Lower leg skin (tissue), 3 donors: ENCODE results near the gene HIC2.

ENCODE experiments used
- POLR2A ChIP-seq, 2 donors: fragments of 450-650 bp; IDR thresholded peaks; one replicate each; pipeline ENCODE4 v1.6.1; 2016 to 2017; ENCODE audit warnings: antibody characterized with exemption in 2 of 2, mild to moderate bottlenecking in 1 of 2, moderate library complexity in 1 of 2
- TF ChIP-seq, protein P1 (sequence below), 3 donors: fragments of 450-650 bp; IDR thresholded peaks; one replicate each; pipeline ENCODE4 v1.5.1; 2016; ENCODE audit warnings: antibody characterized with exemption in 3 of 3, mild to moderate bottlenecking in 3 of 3, moderate library complexity in 2 of 3

DNA sequence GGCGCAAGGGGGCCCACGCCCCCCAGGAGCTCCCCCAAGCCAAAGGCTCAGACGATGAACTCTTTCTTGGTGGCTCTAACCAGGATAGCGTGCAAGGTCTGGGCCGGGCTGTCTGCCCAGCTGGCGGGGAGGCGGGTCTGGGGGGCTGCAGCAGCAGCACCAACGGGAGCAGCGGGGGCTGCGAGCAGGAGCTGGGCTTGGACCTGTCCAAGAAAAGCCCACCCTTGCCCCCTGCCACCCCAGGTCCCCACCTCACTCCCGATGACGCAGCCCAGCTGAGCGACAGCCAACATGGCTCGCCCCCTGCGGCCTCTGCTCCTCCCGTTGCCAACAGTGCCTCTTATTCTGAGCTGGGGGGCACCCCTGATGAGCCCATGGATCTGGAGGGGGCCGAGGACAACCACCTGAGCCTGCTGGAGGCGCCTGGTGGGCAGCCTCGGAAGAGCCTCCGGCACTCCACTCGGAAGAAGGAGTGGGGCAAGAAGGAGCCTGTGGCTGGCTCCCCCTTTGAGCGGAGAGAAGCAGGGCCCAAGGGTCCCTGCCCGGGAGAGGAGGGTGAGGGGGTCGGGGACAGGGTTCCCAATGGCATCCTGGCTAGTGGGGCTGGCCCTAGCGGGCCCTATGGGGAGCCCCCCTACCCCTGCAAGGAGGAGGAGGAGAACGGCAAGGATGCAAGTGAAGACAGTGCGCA lies 28.4 kb downstream of the HIC2 start:
- TF ChIP-seq, protein P1, sequence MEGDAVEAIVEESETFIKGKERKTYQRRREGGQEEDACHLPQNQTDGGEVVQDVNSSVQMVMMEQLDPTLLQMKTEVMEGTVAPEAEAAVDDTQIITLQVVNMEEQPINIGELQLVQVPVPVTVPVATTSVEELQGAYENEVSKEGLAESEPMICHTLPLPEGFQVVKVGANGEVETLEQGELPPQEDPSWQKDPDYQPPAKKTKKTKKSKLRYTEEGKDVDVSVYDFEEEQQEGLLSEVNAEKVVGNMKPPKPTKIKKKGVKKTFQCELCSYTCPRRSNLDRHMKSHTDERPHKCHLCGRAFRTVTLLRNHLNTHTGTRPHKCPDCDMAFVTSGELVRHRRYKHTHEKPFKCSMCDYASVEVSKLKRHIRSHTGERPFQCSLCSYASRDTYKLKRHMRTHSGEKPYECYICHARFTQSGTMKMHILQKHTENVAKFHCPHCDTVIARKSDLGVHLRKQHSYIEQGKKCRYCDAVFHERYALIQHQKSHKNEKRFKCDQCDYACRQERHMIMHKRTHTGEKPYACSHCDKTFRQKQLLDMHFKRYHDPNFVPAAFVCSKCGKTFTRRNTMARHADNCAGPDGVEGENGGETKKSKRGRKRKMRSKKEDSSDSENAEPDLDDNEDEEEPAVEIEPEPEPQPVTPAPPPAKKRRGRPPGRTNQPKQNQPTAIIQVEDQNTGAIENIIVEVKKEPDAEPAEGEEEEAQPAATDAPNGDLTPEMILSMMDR (IDR thresholded peaks at IDR 0.05): no peak
- TF ChIP-seq POLR2A (IDR thresholded peaks at IDR 0.05): no peak
